Ammon's horn (tissue), 1 donor: ENCODE data around the gene INPP5D.
"Not testable (repeated sequence)": the region's sequence is repeated elsewhere in the genome, so short reads cannot be mapped to it uniquely, and the experiment has no call there.

Experiments
- DNase-seq: peaks from one replicate; pipeline ENCODE4 v3.0.0-alpha.2; 2016; ENCODE audit warnings: low spot score

INPP5D gene

GRCh38 chr2:233174137-233174536 is 114.0 kb downstream of the INPP5D start:
- DNase-seq, result no peak

- no peak for DNase-seq
These were observed 119.1 kb downstream of the INPP5D start for GRCh38 chr2:233178994-233179847.

- no peak for DNase-seq
These were observed 119.8 kb downstream of the INPP5D start for GRCh38 chr2:233179848-233180366.

DNA sequence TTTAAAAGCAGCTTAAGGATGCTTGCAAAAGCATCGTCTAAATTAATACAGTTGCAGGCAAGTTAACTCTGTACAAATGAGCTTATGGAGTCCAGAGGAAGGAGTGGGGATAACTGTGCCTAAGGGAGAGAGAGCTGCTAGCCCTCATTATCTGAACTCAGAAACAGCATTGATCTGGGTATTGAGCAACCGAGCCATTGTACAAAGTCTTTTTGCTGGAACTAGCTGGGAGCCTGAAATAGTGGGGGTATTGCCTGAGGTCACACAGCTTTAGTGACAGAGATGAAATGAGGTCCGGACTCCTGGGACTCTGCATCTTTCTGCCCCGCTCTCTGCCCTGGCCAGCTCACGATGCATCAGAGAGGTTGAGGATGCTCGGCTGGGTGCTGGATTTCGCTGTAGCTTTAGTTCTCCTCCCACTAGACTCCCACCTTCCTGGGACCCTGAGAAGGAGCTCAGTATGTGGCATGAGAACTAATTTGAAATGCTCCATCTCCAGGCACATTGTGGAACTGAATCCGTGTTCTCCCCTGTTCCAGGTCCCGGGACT is 123.8 kb downstream of the INPP5D start:
- DNase-seq, result no peak

- DNase-seq, result no peak
These were observed 124.5 kb downstream of the INPP5D start for GRCh38 chr2:233184669-233185068.

DNA sequence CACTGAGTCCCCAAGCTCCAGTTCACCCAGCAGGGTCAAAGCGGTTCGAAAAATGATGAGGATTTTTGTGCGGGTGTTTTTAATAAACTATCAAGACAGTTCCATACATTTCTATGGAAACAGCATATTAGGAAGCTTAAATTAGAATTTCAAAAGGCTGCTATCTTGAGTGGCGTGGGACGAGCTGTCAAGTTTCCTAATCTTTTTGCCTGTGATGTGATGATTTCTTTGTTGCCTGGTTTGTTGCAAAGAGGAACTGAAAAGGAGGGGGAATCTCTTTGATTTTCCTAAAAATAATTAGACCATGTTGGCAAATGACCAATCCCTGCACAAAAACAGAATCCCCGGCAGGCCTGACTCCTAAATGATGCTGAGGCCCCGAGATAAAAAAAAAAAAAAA is 125.2 kb downstream of the INPP5D start:
- peak; percentile 51 for DNase-seq

GRCh38 chr2:233185963-233186362 is 125.8 kb downstream of the INPP5D start:
- no peak for DNase-seq

DNA sequence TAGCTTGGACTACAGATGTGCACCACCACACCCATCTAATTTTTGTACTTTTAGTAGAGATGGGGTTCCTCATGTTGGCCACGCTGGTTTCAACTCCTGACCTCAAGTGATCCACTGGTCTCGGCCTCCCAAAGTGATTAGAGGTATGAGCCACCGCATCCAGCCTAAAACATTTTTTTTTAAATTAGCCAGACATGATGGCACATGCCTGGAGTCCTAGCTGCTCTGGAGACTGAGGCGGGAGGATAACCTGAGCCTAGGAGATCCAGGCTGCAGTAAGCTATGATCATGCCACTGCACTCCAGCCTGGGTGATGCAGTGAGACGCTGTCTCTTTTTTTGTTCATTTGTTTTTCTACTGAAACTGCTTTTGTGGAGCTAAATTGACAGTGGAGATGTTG is 126.7 kb downstream of the INPP5D start:
- no peak for DNase-seq

DNA sequence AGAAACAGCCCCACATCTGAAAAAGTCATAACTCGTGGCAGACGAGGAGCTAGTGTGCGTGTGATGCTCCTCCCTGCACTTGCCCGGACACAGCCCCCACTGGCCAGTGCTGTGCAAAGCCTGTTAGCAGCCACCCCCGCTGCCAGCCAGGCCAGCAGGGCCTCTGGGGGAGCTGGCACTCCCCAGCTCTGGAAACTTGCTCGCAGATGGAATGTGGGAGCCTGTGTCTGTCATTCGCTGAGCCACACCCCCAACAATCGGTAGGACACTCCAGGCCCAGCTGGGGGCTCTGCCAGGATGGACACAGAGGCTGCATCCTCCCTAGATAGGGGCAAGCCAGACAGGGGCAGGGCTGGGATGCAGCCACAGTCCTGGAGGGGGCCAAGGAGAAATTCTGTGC is 128.9 kb downstream of the INPP5D start:
- no peak for DNase-seq

DNA sequence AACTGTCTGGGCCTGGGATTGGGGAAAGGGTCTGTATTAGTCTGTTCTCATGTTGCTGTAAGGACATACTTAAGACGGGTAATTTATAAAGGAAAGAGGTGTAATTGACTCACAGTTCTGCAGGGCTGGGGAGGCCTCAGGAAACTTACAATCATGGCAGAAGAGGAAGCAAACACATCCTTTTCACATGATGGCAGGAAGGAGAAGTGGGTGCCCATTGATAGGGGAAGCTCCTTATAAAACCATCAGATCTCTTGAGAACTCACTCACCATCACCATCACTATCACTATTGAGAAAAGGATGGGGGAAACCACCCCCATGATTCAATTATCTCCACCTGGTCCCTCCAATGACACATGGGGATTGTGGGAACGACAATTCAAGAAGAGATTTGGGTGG is 130.9 kb downstream of the INPP5D start:
- not testable (repeated sequence) for DNase-seq

GRCh38 chr2:233193738-233194137 is 133.6 kb downstream of the INPP5D start:
- no peak for DNase-seq

DNA sequence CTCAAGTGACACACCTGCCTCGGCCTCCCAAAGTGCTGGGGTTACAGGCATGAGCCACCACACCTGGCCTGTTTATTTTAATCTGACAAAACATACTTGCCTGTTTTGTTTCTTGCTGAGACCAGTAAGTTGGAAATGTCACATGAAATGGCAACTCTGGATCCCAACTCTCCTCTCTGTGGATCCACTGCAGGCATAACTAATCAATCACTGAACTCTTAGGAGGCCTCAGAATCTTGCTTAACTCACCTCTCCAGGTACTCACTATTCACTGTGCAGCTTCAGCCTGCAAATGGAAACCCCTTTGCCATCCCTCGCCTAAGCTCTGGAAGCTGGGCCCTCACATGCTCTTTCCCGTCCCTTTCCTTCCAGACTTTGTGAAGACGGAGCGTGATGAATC is 134.9 kb downstream of the INPP5D start:
- no peak for DNase-seq

- no peak for DNase-seq
These were observed 136.9 kb downstream of the INPP5D start for GRCh38 chr2:233197022-233197421.

DNA sequence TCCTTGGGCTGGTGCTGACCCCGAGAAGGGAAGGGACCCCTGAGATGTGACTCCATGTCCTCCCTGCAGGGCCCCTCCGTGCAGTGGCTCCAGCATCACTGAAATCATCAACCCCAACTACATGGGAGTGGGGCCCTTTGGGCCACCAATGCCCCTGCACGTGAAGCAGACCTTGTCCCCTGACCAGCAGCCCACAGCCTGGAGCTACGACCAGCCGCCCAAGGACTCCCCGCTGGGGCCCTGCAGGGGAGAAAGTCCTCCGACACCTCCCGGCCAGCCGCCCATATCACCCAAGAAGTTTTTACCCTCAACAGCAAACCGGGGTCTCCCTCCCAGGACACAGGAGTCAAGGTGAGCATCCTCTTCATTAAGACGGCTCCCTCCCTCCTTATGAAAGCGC is 137.9 kb downstream of the INPP5D start:
- no peak for DNase-seq

- no peak for DNase-seq
These were observed 139.7 kb downstream of the INPP5D start for GRCh38 chr2:233199870-233200269.

- not testable (repeated sequence) for DNase-seq
These were observed 140.6 kb downstream of the INPP5D start for GRCh38 chr2:233200790-233201189.

GRCh38 chr2:233201258-233202013 is 141.3 kb downstream of the INPP5D start:
- DNase-seq, result no peak

DNA sequence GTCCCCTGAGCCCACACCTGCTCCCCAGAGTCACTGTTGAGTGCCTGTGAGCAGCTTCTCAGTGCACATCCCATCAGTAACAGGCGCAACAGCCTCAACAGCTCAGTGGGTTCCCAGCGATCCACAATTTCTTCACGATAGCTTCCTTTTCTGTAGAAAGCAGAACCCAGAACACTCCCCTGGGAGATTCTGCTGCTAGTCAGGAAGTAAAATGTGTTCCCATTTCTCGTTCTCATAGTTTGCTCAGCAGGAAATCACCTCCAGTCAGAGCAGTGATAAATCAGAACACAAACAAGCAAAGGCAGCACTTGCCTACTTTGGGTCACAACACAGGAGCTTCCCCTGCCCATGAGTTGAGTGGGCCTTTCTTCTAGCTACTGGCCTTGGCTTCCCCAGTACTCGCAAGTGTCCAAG is 142.4 kb downstream of the INPP5D start:
- no peak for DNase-seq

GRCh38 chr2:233203060-233203459 is 142.9 kb downstream of the INPP5D start:
- DNase-seq, result no peak

GRCh38 chr2:233204286-233204936 is 144.3 kb downstream of the INPP5D start:
- DNase-seq, result no peak

DNA sequence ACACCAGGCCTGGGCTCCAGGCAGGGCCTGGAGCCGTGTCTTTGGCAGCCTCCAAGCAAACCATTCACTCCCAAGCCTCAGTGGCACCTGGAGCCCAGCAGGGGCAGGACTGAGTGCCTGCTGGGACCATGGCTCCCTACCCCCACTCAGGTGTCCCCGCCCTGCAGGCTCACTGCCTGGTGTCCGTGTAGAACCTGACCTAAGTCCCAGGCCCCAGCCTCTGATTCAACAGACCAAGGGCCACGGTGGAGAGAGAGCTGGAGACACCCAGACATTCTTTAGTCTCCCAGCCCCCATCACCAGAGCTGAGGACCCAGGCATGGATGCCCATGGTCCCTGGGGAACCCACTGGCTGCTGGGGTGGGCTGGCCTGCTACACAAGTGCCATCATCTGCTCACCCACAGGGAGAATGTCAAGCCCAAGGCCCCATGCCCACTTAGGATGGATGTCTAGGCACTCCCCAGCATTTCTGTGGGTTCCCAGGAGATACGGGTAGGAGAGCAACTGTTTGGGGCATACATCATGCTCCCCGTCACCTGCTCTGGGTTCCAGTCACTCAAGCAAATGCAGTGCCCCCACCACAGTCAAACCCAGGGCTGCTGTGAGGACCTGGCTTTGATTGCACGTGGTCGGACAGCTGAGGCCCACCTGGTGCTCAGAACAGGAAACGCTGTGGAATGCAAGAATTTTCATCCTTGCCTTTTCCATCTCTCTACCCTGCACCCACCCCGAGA is 148.4 kb downstream of the INPP5D start:
- no peak for DNase-seq
